ENCODE results near the gene PROC. TPM values are rescaled to one million over a fixed set of nuclear protein-coding genes. Genes with fewer than 3 reads are reported as not detected.

Gene PROC
- total RNA-seq, 4 donors from 2014 or later, result not detected

GRCh38 chr2:127384529-127384928, 33.7 kb upstream of the PROC start:
- no peak for TF ChIP-seq POLR2A (IDR thresholded peaks at IDR 0.05)
- no peak for TF ChIP-seq EP300 (IDR thresholded peaks at IDR 0.05)
- TF ChIP-seq, protein P1, sequence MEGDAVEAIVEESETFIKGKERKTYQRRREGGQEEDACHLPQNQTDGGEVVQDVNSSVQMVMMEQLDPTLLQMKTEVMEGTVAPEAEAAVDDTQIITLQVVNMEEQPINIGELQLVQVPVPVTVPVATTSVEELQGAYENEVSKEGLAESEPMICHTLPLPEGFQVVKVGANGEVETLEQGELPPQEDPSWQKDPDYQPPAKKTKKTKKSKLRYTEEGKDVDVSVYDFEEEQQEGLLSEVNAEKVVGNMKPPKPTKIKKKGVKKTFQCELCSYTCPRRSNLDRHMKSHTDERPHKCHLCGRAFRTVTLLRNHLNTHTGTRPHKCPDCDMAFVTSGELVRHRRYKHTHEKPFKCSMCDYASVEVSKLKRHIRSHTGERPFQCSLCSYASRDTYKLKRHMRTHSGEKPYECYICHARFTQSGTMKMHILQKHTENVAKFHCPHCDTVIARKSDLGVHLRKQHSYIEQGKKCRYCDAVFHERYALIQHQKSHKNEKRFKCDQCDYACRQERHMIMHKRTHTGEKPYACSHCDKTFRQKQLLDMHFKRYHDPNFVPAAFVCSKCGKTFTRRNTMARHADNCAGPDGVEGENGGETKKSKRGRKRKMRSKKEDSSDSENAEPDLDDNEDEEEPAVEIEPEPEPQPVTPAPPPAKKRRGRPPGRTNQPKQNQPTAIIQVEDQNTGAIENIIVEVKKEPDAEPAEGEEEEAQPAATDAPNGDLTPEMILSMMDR (IDR thresholded peaks at IDR 0.05), result no peak
- Histone ChIP-seq H3K4me1 (peaks cover 0 to 69% (median 22%) of the 10 kb centered on the region in 4 donors), H3K4me3 (no peak overlapping the region), H3K27me3 (no peaks in the 10 kb centered on the region), H3K36me3 (no peaks in the 10 kb centered on the region), H3K27ac (no peak overlapping the region), H3K9me3 (no peaks in the 10 kb centered on the region)
- DNase-seq (ENCODE audit: low spot score in 2 of 2), result no peak
- WGBS, 2 donors, result 85 to 90% methylated on average over 6 of the region's 6 CpGs

GRCh38 chr2:127386246-127386645, 32.0 kb upstream of the PROC start:
- H3K4me1 ChIP-seq, result peaks cover 0 to 60% (median 22%) of the 10 kb centered on the region in 4 donors
- no peaks in the 10 kb centered on the region for H3K27me3 ChIP-seq
- peak overlapping the region in 1 of 4 donors; percentile 95 for H3K4me3 ChIP-seq
- H3K36me3 ChIP-seq, result no peaks in the 10 kb centered on the region
- no peak for DNase-seq (ENCODE audit: low spot score in 2 of 2)
- H3K27ac ChIP-seq, result peak overlapping the region in 3 of 4 donors; percentile 100
- WGBS, 2 donors, result 58 to 63% methylated on average over 4 of the region's 4 CpGs
- TF ChIP-seq, protein P1 (IDR thresholded peaks at IDR 0.05), result no peak
- peak in 1 of 2 donors; percentile 31 for TF ChIP-seq EP300 (IDR thresholded peaks at IDR 0.05)
- no peak for TF ChIP-seq POLR2A (IDR thresholded peaks at IDR 0.05)
- no peaks in the 10 kb centered on the region for H3K9me3 ChIP-seq

DNA sequence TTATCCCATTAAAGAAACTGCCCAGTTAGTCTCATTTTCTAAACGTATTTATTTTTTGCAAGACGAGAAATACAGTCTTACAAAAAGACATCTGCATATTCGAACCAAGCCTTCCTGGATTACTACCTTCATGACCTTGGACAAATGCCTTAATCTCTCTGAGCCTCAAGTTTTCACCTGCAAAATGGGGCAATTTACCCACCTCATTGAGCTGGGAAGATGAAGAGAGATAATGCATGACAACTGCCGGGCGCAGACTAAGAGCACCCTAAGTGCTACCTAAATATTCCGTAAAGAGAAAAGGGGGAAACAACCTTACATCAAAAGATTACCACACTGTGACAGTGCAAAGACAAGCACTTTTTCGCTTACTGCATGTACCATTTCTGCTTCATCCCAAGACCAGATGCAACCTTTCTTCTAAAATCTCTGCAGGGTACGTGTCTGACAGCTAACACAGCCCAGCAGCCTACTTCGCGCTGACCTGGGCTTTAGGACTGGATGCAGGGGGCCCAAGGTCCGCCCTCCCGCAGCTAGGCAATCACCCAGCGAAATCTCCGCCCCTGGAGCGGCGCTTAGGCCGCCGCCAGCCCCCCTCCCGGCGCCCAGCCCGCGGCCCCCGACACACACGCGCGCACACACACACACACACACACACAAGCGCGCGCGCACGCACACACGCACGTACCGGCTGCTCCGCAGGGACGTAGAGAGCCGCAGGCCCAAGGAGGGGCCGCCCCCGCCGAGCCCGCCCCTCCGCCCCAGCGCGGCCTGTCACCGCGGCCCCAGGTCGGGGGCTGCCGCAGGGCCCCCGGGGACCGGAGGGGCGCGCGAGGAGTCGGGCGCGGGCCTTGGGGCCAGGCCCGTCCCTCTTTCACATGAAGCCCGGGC, 31.2 kb upstream of the PROC start:
- Histone ChIP-seq H3K4me3 (peak overlapping the region; percentile 94 to 100 (median 97)), H3K27ac (peak overlapping the region; percentile 100), H3K4me1 (peaks cover 0 to 52% (median 22%) of the 10 kb centered on the region in 4 donors), H3K9me3 (no peaks in the 10 kb centered on the region), H3K36me3 (no peaks in the 10 kb centered on the region), H3K27me3 (no peaks in the 10 kb centered on the region)
- peak; percentile 73 to 74 for DNase-seq (ENCODE audit: low spot score in 2 of 2)
- 1% methylated on average over 20 to 26 of the region's 58 CpGs for WGBS, 2 donors
- TF ChIP-seq EP300 (IDR thresholded peaks at IDR 0.05), result no peak
- TF ChIP-seq, protein P1 (IDR thresholded peaks at IDR 0.05), result no peak
- no peak for TF ChIP-seq POLR2A (IDR thresholded peaks at IDR 0.05)

DNA sequence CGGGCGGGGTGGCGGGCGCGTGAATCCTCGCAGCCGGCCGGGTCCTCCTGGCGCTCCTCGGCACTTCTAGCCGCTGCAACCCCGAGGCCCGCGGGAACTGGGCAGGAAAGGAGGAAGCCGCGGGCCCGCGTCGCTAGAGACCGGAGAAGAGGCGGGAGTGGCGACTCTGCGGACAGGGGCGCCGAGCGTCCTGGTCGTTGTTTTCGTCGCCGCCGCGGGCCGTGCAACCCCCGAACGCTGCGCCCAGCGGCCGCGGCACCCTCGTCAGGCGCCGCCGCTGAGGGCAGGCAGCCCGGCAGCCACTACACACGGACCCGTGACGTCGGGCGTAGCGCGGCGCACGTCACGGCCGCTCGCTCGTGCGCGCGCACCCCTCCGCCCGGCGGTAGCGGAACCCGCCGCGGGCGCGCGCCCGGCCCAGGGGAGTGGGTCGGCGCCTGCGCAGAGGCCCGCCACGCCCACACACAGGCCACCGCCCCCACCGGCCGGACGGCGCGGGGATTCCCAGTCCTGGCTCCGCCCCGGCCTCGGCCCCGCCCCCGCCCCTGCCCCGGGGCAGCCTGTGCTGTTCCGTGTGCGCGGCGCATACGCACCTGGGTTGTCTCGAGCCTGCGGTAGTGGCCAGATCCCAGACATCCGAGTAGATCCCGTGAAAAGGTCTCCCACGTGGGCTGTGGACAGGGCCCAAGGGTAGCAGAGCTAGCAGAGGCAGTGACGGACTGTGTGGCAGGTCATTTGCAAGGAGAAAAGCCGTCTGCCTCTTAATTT, 30.4 kb upstream of the PROC start, which contains the start of gene MAP3K2:
Gene MAP3K2 (minus strand): TSS at position 321 of the 768 bp plus-strand sequence. CDS start 44,846 bp downstream, outside the sequence.
- DNase-seq (ENCODE audit: low spot score in 2 of 2), result peak; percentile 81 to 92
- Histone ChIP-seq H3K27me3 (no peaks in the 10 kb centered on the region), H3K36me3 (no peaks in the 10 kb centered on the region), H3K9me3 (no peaks in the 10 kb centered on the region), H3K4me3 (peak within 1 kb of the TSS; percentile 94 to 100 (median 97)), H3K27ac (peak within 1 kb of the TSS; percentile 100), H3K4me1 (peaks cover 0 to 45% (median 22%) of the 10 kb centered on the region in 4 donors)
- TF ChIP-seq, protein P1 (IDR thresholded peaks at IDR 0.05), result peak in 2 of 5 experiments; percentile 24 to 39
- TF ChIP-seq POLR2A (IDR thresholded peaks at IDR 0.05) (peak; percentile 89 to 92), EP300 (IDR thresholded peaks at IDR 0.05) (peak in 1 of 2 donors; percentile 88)
- WGBS, 2 donors, result 0 to 1% methylated on average over 13 to 33 of the region's 100 CpGs

Measured in tibial nerve (tissue), 4 donors.